ENCODE data around the gene ZNF714.
"Not testable (repeated sequence)": the region's sequence is repeated elsewhere in the genome, so short reads cannot be mapped to it uniquely, and the experiment has no call there.

ZNF714 gene

DNA sequence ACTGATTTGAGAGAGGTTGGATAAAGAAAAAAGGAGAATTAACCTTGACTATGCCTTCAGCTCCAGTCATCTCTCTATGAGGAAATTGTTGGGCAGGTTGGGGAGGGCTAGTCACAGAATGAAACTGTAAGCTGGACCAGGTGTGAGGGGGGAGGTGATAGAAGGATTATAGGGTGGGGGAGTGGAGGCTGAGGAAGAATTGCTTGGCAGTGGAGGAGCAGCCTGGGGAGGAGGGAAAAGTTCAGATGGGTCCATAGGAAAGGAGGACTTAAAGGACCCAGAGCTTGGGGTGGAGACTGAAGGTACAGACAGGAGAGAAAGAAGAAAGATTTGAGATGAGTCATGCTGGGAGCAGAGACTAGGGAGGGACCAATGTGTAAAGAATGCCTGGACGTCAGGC lies 51.6 kb downstream of the ZNF714 start:
- DNase-seq: no peak

DNA sequence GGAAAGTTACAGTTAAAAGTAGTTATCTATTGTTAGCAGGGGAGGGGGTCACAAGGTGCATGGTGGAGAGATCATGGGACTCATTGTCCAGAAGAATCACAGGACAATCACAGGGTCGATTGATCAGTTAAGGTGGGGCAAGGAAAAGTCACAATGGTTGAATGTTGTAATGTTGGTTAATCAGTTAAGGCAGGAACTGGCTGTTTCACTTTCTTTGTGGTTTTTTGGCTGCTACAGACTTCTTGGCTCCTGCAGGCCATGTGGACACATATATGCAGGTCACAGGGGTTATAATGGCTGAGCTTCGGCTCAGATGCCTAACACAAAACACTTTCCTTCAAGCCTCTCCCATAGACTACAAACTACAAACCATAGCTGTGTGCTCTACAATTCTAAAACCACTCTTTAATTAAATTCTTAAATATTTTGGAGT lies 52.9 kb downstream of the ZNF714 start:
- no peak for DNase-seq

DNA sequence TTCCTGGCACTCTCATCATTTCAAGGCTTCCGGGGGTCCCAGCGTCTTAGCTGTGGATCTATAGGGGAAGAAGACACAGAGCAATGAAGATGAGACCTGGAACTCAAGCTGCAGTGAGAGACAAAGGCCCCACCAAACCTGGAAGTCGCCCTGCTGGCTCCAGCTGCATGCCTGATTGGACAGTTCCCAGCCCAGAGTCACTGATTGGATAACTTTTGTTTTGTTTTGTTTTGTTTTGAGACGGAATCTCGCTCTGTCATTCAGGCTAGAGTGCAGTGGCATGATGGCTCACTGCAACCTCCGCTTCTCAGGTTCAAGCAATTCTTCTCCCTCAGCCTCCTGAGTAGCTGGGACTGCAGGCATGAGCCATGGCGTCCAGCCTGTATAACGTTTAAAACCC lies 53.4 kb downstream of the ZNF714 start:
- no peak for DNase-seq

DNA sequence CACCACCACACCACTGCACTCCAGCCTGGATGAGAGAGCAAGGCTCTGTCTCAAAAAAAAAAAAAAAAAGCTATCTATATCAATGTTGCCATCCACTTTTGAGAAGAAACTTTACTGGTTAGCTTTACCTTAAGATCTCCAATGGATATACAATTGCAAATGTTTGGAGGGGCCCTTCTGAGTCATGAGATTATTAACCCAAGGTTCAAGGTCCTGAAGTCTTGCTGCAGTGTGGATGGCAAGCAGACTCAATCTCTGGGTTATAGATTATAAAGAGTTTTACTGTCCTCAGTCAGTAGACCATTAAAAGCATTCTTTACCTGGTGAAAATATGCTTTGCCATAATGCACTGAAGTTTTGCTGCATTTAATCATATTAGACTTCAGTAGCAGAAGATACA lies 56.1 kb downstream of the ZNF714 start:
- DNase-seq: no peak

DNA sequence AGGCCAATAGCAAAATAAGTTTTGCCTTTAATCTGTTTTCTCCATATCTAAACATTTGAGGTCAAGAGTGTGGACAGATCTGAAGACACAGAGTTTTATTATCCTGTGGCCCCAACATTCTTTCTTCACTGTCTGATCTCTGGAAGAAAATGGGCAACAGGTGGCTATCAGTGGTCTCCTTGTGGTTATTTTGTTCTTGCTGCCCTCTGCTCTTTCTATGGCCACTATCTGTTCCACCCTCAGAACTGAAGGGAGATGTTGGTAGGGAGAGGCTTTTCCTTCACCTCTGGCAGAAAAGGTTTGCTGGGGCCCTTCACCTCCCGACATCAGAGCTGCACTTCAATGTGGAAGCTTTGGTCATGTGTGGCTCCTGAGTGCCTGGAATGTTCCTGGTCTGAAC lies 59.0 kb downstream of the ZNF714 start:
- DNase-seq: not testable (repeated sequence)

DNA sequence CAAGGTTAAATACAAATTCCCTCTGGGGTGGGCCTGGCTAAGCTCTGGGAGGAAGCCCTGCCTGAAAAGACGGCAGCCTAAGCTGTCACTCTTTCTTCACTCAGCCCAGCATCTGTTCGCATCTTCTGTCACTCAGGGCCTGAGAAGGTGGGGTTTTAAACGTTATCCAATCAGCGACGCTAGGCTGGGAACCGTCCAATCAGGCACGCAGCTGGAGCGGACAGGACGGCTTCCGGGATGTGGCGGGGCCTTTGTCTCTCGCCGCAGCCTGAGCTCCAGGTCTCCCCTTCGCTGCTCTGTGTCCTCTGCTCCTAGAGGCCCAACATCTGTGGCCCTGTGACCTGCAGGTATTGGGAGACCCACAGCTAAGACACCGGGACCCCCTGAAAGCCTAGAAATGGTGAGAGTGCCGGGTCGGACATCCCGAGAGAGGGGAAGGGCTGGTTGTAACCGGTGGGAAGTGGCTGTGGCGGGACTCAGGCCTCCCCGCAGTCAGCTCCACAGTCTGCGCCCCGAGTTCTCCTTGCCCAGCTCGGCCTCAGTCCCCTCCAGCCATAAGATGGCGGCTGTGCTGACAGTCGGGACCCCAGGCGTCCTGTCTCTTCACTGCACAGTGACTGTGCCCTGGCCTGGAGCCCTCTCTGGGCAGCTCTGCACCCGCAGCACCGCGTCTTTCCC lies 59.9 kb downstream of the ZNF714 start, which contains the start of gene ZNF431:
Gene ZNF431, plus strand, starts transcription at position 254 of the 678 bp plus-strand sequence. Its CDS starts 144 bp downstream, at position 398.
- DNase-seq: peak; percentile 83 to 90

DNA sequence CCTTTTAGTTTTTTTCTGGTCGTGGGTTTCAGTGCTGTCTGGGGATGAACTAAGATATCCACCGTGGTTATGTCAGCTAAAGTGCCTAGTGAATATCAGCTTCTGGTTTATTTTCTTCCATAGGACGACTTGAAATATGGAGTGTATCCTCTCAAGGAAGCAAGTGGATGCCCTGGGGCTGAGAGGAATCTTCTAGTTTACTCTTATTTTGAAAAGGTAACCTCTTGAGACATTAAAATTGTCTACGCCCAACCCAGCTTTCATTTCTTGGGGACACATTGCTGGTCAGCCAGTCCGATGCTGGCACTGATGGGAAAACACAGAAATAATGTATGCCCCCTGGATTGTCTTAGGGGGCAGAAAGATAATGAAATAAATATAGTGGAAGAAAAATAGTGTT lies 61.4 kb downstream of the ZNF714 start:
- no peak for DNase-seq

DNA sequence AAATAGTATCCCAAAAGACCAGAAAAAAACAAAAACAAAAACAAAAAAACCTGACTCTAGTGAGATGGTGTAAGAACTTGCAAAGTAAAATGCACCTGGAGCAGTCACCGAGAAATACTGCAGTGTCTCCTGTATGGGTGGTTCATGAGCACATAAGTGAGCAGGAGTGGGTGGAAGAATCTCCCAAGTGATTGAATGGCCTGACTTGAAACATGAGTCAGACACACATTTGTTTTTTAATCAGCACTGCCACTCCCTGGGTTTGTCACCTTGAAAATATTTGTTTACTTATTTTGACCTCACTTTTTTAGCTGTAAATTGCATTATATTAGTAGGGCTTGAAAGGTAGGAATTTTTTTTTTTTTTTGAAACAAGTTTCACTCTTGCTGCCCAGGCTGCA lies 61.9 kb downstream of the ZNF714 start:
- DNase-seq: no peak

DNA sequence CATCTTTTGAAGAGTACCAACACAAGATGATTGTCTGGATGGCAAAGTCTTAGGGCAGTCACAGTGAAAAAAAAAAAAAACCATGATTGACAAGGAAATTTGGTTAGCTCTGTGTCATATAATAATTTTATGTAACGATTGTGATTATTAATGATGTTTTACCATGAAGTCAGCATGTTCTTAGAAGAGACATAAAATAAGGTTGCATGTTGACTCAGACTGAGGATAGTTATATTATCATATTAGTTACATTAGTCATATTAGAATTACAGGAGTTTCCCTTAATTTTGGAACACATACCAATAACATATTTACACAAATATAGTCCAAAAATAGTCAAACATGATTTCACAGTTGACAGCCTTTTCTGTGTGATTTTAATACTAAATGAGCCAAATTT lies 65.5 kb downstream of the ZNF714 start:
- DNase-seq: no peak

DNA sequence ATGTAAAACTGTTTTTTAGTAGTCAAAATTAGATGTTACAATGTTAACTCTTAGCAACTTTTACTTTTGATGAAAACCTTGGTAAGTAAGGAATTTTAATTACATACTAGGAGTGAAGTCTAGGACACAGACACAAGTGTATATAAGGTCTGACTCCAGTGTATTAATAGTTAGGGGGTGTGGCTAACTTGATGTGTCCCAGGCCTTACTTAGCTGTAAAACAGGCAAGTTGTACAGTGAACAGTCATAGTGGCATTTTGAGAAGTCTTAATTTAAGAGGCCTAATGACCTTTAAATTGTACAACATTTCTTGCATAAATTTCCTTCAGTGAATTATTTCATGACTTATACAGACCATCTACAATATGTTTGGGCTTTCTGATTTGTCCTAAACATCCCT lies 66.7 kb downstream of the ZNF714 start:
- no peak for DNase-seq

DNA sequence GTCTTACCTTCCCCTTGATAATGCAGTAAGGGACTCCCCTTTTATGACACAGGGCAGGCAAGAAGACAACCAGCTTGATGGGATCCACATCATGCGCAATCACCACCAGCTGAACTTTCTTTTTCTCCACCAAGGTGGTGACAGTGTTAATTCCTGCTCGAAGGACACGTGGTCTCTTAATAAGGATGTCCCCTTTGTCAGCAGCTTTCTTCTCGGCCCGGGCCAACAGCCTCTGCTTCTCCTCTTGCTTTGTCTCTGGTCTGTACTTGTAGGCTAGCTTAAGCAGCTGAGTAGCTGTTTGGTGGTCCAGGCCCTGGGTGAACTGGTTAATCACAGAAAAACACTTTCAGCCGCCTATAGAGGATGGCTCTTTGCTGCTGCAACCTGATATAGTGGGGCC lies 67.9 kb downstream of the ZNF714 start:
- no peak for DNase-seq

DNA sequence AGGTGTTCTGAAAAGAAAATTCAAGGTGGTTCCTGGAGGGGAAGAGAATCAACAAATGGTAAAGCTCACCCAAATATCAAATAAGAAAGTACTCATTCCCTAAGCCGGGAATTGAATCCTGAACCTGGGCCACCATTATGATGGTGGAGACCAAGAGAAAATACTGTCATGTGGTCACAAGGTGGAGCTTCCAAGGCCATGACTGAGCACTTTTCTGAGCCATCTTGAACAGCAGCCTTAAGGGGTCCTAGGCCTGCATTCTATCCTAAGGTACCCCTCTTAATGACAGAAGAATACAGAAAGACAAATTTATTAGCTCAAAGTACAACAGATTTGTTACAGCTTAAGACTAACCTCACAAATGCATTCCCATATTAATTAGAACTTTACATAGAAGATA lies 69.5 kb downstream of the ZNF714 start:
- no peak for DNase-seq

DNA sequence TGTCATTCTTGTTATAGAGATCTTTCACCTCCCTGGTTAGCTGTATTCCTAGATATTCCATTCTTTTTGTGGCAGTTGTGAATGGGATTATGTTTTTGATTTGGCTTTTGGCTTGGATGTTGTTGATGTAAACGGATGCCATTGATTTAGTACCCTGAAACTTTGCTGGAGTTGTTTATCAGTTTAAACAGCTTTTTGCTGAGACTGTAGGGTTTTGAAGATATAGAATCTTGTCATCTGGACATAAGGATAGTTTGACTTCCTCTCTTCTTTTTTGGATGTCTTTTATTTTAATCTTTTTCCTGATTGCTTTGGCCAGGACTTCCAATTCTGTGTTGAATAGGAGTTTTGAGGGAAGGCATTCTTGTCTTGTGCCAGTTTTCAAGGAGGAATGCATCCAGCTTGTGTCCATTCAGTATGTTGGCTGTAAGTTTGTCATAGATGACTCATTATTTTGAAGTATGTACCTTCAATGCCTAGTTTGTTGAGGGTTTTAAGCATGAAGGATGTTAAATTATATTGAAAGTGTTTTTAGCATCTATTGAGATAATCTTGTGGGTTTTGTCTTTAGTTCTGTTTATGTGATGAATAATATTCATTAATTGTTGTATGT lies 76.6 kb downstream of the ZNF714 start:
- no peak for DNase-seq

DNA sequence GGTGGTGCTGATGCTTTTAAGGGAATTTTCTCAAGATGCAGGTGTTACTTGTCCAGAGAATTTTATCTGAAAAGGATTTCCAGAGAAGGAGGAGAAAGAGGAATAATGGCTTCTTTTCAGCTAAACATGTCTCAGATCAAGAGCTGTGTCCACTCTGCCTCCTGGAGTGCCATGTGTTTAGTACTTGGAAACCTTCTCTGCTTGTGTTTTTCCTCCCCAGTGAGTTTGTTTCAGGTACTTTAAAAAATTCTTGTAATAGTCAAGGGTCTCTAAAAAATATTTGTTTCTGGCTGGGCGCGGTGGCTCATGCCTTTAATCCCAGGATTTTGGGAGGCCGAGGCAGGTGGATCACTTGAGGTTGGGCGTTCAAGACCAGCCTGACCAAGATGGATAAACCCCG lies 82.5 kb downstream of the ZNF714 start:
- no peak for DNase-seq

DNA sequence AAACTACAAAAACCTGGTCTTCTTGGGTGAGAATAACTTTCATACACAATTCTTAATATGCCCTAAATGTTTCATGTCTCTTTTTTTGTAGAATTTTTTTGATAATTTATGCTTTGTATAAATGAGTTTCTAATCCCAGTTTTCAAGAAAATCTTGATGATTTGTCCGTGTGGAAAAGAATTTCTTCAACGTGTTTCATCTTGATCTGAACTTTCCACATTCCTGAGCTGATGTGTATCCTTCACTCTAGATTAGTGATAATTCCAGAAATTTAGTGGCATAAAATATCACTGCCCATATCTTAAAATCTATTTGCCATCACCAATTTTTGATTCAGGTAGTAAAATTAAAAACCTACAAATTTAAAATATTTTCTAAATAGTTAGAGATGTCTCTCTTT lies 84.4 kb downstream of the ZNF714 start:
- no peak for DNase-seq
